Body of pancreas (tissue), 4 donors: ENCODE measurements around the gene FAM193A. TPM values are rescaled to one million over a fixed set of nuclear protein-coding genes. Genes with fewer than 3 reads are reported as not detected.
"Not testable (repeated sequence)": the region's sequence is repeated elsewhere in the genome, so short reads cannot be mapped to it uniquely, and the experiment has no call there.

Experiments
- ATAC-seq: fragments of 150-250 bp; one replicate; pipeline ENCODE4 v1.9.1; 2016
- DNase-seq, 4 donors: peaks; one replicate each; pipeline ENCODE4 v3.0.0-alpha.2; 2019
- H3K27ac ChIP-seq, 4 donors: fragments of 200-600 bp; sonication (generic); 1 replicate in 3 of 4; 2 replicates in 1 of 4; pipeline versions ENCODE4 v1.5.1 to v1.6.1; 2016 to 2019; ENCODE audit warnings: mild to moderate bottlenecking in 1 of 4, mixed read lengths in 1 of 4, moderate library complexity in 1 of 4
- H3K27me3 ChIP-seq, 2 donors: fragments of 200-600 bp; sonication (generic); one replicate each; pipeline ENCODE4 v1.6.0; 2016; ENCODE audit warnings: mild to moderate bottlenecking in 1 of 2
- H3K36me3 ChIP-seq, 2 donors: fragments of 200-600 bp; sonication (generic); replicated peaks in 1 of 2; 2 replicates each; pipeline ENCODE4 v1.5.1; 2016; ENCODE audit warnings: low read depth in 2 of 2; ENCODE audit not compliant: insufficient read depth in 1 of 2
- H3K4me1 ChIP-seq: fragments of 200-600 bp; sonication (generic); one replicate; pipeline ENCODE4 v1.6.0; 2016
- H3K4me3 ChIP-seq, 2 donors: fragments of 200-600 bp; sonication (generic); 1 replicate in 1 of 2; 2 replicates in 1 of 2; pipeline ENCODE4 v1.5.1; 2016 to 2019
- H3K9me3 ChIP-seq, 3 donors: fragments of 200-600 bp; sonication (generic); 1 replicate in 2 of 3; 2 replicates in 1 of 3; pipeline ENCODE4 v1.5.1; 2016
- CTCF ChIP-seq, 7 experiments: fragments of 450-650 bp in 4 of 7; fragments of 200-600 bp in 3 of 7; sonication (generic) in 3 of 7; IDR thresholded peaks; one replicate each; pipeline ENCODE4 v1.5.1; 2016 to 2019; ENCODE audit warnings: antibody characterized with exemption in 7 of 7
- POLR2A ChIP-seq, 3 donors: fragments of 450-650 bp; IDR thresholded peaks; one replicate each; pipeline ENCODE4 v1.6.1; 2016; ENCODE audit warnings: antibody characterized with exemption in 3 of 3, mild to moderate bottlenecking in 2 of 3
- WGBS, 2 donors: methylation state at CpG; one replicate each; pipeline ENCODE4 v1.1.5; 2017; 5-methylcytosine and 5-hydroxymethylcytosine counted together
- intact Hi-C: fragments of 100-400 bp; cut with DNase I; formaldehyde crosslinking; loops from one replicate; pipeline ENCODE4 v1.15.1; 2023
- total RNA-seq, 2 donors: library from RNA; depleted of rRNA; stranded (reverse); fragments of >200 nt; gene quantifications; one replicate each; pipeline ENCODE4 v1.1.0, GENCODE V29; 2016

The FAM193A gene
- total RNA-seq, 2 donors from 2014 or later = 14.8 to 22.7 TPM

GRCh38 chr4:2608291-2608690 lies 71.8 kb downstream of the FAM193A start:
- intact Hi-C loops = no loop called here
- Histone ChIP-seq H3K27ac (no peak overlapping the region), H3K9me3 (no peaks in the 10 kb centered on the region), H3K27me3 (no peaks in the 10 kb centered on the region), H3K4me1 (no peaks in the 10 kb centered on the region), H3K36me3 (no peaks in the 10 kb centered on the region), H3K4me3 (no peak overlapping the region)
- DNase-seq (no peak), ATAC-seq (no peak)
- WGBS, 2 donors = 91 to 93% methylated on average over 7 of the region's 7 CpGs
- TF ChIP-seq POLR2A (IDR thresholded peaks at IDR 0.05) = no peak
- no peak for TF ChIP-seq CTCF (IDR thresholded peaks at IDR 0.05)

GRCh38 chr4:2615821-2616220 lies 79.4 kb downstream of the FAM193A start:
- WGBS, 2 donors = 90 to 94% methylated on average over 14 of the region's 14 CpGs
- Histone ChIP-seq H3K4me3 (no peak overlapping the region), H3K27ac (no peak overlapping the region), H3K4me1 (no peaks in the 10 kb centered on the region), H3K27me3 (no peaks in the 10 kb centered on the region), H3K36me3 (no peaks in the 10 kb centered on the region), H3K9me3 (no peaks in the 10 kb centered on the region)
- no peak for ATAC-seq
- intact Hi-C loops = no loop called here
- DNase-seq = no peak
- TF ChIP-seq CTCF (IDR thresholded peaks at IDR 0.05) = no peak
- TF ChIP-seq POLR2A (IDR thresholded peaks at IDR 0.05) = no peak

GRCh38 chr4:2617955-2618354 lies 81.5 kb downstream of the FAM193A start:
- no peak overlapping the region for H3K27ac ChIP-seq
- TF ChIP-seq POLR2A (IDR thresholded peaks at IDR 0.05) = no peak
- no peak for TF ChIP-seq CTCF (IDR thresholded peaks at IDR 0.05)
- WGBS, 2 donors = 81 to 89% methylated on average over 6 of the region's 6 CpGs
- no peaks in the 10 kb centered on the region for H3K27me3 ChIP-seq
- no peaks in the 10 kb centered on the region for H3K36me3 ChIP-seq
- intact Hi-C loops = no loop called here
- DNase-seq (no peak), ATAC-seq (no peak)
- no peaks in the 10 kb centered on the region for H3K9me3 ChIP-seq
- H3K4me1 ChIP-seq = no peaks in the 10 kb centered on the region
- H3K4me3 ChIP-seq = no peak overlapping the region

- H3K9me3 ChIP-seq, DNase-seq, intact Hi-C loops, H3K4me3 ChIP-seq, ATAC-seq, H3K27ac ChIP-seq, H3K27me3 ChIP-seq, H3K36me3 ChIP-seq, H3K4me1 ChIP-seq: not testable (repeated sequence)
- 96% methylated on average over 9 of the region's 9 CpGs for WGBS, 2 donors
Observed at GRCh38 chr4:2618729-2619128, 82.3 kb downstream of the FAM193A start.

GRCh38 chr4:2619459-2619858 lies 83.0 kb downstream of the FAM193A start:
- H3K4me3 ChIP-seq = no peak overlapping the region
- DNase-seq (no peak), ATAC-seq (no peak)
- H3K27me3 ChIP-seq = no peaks in the 10 kb centered on the region
- no peaks in the 10 kb centered on the region for H3K4me1 ChIP-seq
- 90 to 97% methylated on average over 8 of the region's 8 CpGs for WGBS, 2 donors
- H3K27ac ChIP-seq = no peak overlapping the region
- no peaks in the 10 kb centered on the region for H3K36me3 ChIP-seq
- TF ChIP-seq POLR2A (IDR thresholded peaks at IDR 0.05) = no peak
- no peak for TF ChIP-seq CTCF (IDR thresholded peaks at IDR 0.05)
- intact Hi-C loops = no loop called here
- H3K9me3 ChIP-seq = no peaks in the 10 kb centered on the region
